ENCODE data around the gene COBL. TPM values are rescaled to one million over a fixed set of nuclear protein-coding genes. Genes with fewer than 3 reads are reported as not detected.

Gene COBL
- total RNA-seq, 3 donors from 2014 or later (not counting 1 experiment from before 2014, with no cell fraction given) = not detected

DNA sequence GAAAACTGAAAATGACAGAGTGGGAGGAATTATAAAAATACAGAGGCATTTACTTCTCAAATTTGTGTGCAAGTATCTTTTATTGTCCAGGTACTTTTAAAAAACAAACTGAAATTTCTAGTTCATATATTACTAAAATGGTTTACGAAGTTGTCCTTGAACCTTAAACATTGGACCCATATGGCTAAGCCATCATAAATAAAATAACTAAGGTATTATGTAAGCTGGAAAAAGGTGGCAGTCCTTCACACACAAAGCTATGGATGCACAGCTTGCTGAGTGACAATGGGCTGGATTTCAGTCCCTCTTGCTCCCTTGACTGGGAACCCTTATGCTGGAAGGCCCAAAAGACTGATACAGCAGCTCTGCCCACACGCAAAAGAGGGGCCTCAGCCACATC, 66.1 kb downstream of the COBL start:
- Histone ChIP-seq H3K27ac (ENCODE audit: low read length) (no peak overlapping the region), H3K4me1 (ENCODE audit: control insufficient read depth, insufficient read depth, low read length) (no peaks in the 10 kb centered on the region), H3K9me3 (ENCODE audit: control insufficient read depth, insufficient read depth, low read length) (no peaks in the 10 kb centered on the region), H3K27me3 (ENCODE audit: control insufficient read depth, insufficient read depth, low read length) (no peaks in the 10 kb centered on the region), H3K4me3 (ENCODE audit: low read length) (no peak overlapping the region), H3K36me3 (ENCODE audit: control insufficient read depth, insufficient read depth, low read length) (no peaks in the 10 kb centered on the region)
- no peaks in the 10 kb centered on the region for H3K36me3 Mint-ChIP-seq
- no peaks in the 10 kb centered on the region for H3K4me1 Mint-ChIP-seq
- H3K27ac Mint-ChIP-seq = no peak overlapping the region
- DNase-seq = no peak
- no peak overlapping the region for H3K4me3 Mint-ChIP-seq
- ATAC-seq = no peak
- peaks cover 0 to 2% of the 10 kb centered on the region in 2 donors for H3K27me3 Mint-ChIP-seq (ENCODE audit: low read depth in 2 of 2)
- no peak for TF ChIP-seq CTCF (IDR thresholded peaks at IDR 0.05)
- WGBS (ENCODE audit: insufficient coverage) = 83% methylated on average over 1 of the region's 2 CpGs
- no peaks in the 10 kb centered on the region for H3K9me3 Mint-ChIP-seq
- intact Hi-C loops (cut with micrococcal nuclease) = no loop called here

GRCh38 chr7:51249991-51250390, 66.6 kb downstream of the COBL start:
- TF ChIP-seq CTCF (IDR thresholded peaks at IDR 0.05) = no peak
- Mint-ChIP-seq H3K27me3 (ENCODE audit: low read depth in 2 of 2) (peaks cover 0 to 6% of the 10 kb centered on the region in 2 donors), H3K4me1 (no peaks in the 10 kb centered on the region), H3K9me3 (no peaks in the 10 kb centered on the region), H3K36me3 (no peaks in the 10 kb centered on the region), H3K27ac (no peak overlapping the region), H3K4me3 (no peak overlapping the region)
- no peaks in the 10 kb centered on the region for H3K36me3 ChIP-seq (ENCODE audit: control insufficient read depth, insufficient read depth, low read length)
- ATAC-seq (no peak), DNase-seq (no peak)
- no peaks in the 10 kb centered on the region for H3K9me3 ChIP-seq (ENCODE audit: control insufficient read depth, insufficient read depth, low read length)
- H3K4me3 ChIP-seq (ENCODE audit: low read length) = no peak overlapping the region
- intact Hi-C loops (cut with micrococcal nuclease) = no loop called here
- no peaks in the 10 kb centered on the region for H3K4me1 ChIP-seq (ENCODE audit: control insufficient read depth, insufficient read depth, low read length)
- 94% methylated on average over 3 of the region's 3 CpGs for WGBS (ENCODE audit: insufficient coverage)
- no peaks in the 10 kb centered on the region for H3K27me3 ChIP-seq (ENCODE audit: control insufficient read depth, insufficient read depth, low read length)
- H3K27ac ChIP-seq (ENCODE audit: low read length) = no peak overlapping the region

GRCh38 chr7:51249187-51249945, 67.2 kb downstream of the COBL start:
- intact Hi-C loops (cut with micrococcal nuclease) = no loop called here
- H3K36me3 ChIP-seq (ENCODE audit: control insufficient read depth, insufficient read depth, low read length) = no peaks in the 10 kb centered on the region
- H3K27me3 ChIP-seq (ENCODE audit: control insufficient read depth, insufficient read depth, low read length) = no peaks in the 10 kb centered on the region
- no peaks in the 10 kb centered on the region for H3K4me1 Mint-ChIP-seq
- no peaks in the 10 kb centered on the region for H3K9me3 Mint-ChIP-seq
- no peak overlapping the region for H3K4me3 ChIP-seq (ENCODE audit: low read length)
- peaks cover 0 to 8% of the 10 kb centered on the region in 2 donors for H3K27me3 Mint-ChIP-seq (ENCODE audit: low read depth in 2 of 2)
- H3K4me1 ChIP-seq (ENCODE audit: control insufficient read depth, insufficient read depth, low read length) = no peaks in the 10 kb centered on the region
- H3K9me3 ChIP-seq (ENCODE audit: control insufficient read depth, insufficient read depth, low read length) = no peaks in the 10 kb centered on the region
- DNase-seq = no peak
- H3K27ac Mint-ChIP-seq = no peak overlapping the region
- ATAC-seq = no peak
- no peak for TF ChIP-seq CTCF (IDR thresholded peaks at IDR 0.05)
- H3K27ac ChIP-seq (ENCODE audit: low read length) = no peak overlapping the region
- no peaks in the 10 kb centered on the region for H3K36me3 Mint-ChIP-seq
- 78% methylated on average over 5 of the region's 5 CpGs for WGBS (ENCODE audit: insufficient coverage)
- no peak overlapping the region for H3K4me3 Mint-ChIP-seq

Data from natural killer cell (primary cell).